H1 (cell line): ENCODE results near the gene MEI1. TPM values are rescaled to one million over a fixed set of nuclear protein-coding genes. Genes with fewer than 3 reads are reported as not detected.

ENCODE experiments used
- NRF1 ChIP-seq: IDR thresholded peaks from 2 replicates; pipeline ENCODE4 v1.6.1; 2011; ENCODE audit warnings: mild to moderate bottlenecking, low read depth, low read length, improper control_type of control experiment
- polyA plus RNA-seq, 7 experiments: library from polyadenylated mRNA; depleted of rRNA in 3 of 7; stranded (reverse) in 5 of 7; unstranded in 2 of 7; fragments of >200 nt in 5 of 7; fragments of 200-250 nt in 2 of 7; gene quantifications; 1 replicate in 5 of 7; 2 replicates in 1 of 7; 4 replicates in 1 of 7; pipeline versions ENCODE4 v1.2.1 to v1.2.3, GENCODE V29; 2011 to 2013; ENCODE audit warnings: missing spikeins in 2 of 7, mixed read lengths in 2 of 7
- total RNA-seq: library from RNA; stranded (reverse); fragmentation: NEBNext Ultra II Directional; extraction: Animal tissue kit (Norgen Biotek cat#: 25700); gene quantifications from 2 replicates; pipeline ENCODE4 v1.2.1, GENCODE V29; 2021
- TF ChIP-seq, protein P1 (sequence below): fragments of 300-600 bp; sonication (generic); IDR thresholded peaks from 2 replicates; pipeline ENCODE4 v1.7.1; 2012; ENCODE audit warnings: low read length, moderate library complexity, mild to moderate bottlenecking, inconsistent platforms; ENCODE audit not compliant: insufficient replicate concordance

The MEI1 gene
- total and polyA plus RNA-seq, 2 of the 8 experiments (the other 6 are each of a cell fraction or from before 2014, with no cell fraction given): 0.27 to 0.54 TPM

DNA sequence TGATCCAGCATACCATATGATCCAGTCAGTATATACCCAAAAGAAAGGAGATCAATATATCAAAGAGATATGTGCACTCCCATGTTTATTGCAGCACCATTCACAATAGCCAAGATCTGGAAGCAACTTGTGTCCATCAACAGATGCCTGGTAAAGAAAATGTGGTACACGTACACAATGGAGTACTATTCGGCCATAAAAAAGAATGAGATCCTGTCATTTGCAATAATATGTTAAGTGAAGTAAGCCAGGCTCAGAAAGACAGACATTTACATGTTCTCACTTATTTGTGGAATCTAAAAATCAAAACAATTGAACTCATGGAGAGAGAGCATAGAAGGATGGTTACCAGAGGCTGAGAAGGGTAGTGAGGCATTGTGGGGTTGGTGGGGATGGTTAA lies 37.6 kb upstream of the MEI1 start (continued):
- TF ChIP-seq, protein P1, sequence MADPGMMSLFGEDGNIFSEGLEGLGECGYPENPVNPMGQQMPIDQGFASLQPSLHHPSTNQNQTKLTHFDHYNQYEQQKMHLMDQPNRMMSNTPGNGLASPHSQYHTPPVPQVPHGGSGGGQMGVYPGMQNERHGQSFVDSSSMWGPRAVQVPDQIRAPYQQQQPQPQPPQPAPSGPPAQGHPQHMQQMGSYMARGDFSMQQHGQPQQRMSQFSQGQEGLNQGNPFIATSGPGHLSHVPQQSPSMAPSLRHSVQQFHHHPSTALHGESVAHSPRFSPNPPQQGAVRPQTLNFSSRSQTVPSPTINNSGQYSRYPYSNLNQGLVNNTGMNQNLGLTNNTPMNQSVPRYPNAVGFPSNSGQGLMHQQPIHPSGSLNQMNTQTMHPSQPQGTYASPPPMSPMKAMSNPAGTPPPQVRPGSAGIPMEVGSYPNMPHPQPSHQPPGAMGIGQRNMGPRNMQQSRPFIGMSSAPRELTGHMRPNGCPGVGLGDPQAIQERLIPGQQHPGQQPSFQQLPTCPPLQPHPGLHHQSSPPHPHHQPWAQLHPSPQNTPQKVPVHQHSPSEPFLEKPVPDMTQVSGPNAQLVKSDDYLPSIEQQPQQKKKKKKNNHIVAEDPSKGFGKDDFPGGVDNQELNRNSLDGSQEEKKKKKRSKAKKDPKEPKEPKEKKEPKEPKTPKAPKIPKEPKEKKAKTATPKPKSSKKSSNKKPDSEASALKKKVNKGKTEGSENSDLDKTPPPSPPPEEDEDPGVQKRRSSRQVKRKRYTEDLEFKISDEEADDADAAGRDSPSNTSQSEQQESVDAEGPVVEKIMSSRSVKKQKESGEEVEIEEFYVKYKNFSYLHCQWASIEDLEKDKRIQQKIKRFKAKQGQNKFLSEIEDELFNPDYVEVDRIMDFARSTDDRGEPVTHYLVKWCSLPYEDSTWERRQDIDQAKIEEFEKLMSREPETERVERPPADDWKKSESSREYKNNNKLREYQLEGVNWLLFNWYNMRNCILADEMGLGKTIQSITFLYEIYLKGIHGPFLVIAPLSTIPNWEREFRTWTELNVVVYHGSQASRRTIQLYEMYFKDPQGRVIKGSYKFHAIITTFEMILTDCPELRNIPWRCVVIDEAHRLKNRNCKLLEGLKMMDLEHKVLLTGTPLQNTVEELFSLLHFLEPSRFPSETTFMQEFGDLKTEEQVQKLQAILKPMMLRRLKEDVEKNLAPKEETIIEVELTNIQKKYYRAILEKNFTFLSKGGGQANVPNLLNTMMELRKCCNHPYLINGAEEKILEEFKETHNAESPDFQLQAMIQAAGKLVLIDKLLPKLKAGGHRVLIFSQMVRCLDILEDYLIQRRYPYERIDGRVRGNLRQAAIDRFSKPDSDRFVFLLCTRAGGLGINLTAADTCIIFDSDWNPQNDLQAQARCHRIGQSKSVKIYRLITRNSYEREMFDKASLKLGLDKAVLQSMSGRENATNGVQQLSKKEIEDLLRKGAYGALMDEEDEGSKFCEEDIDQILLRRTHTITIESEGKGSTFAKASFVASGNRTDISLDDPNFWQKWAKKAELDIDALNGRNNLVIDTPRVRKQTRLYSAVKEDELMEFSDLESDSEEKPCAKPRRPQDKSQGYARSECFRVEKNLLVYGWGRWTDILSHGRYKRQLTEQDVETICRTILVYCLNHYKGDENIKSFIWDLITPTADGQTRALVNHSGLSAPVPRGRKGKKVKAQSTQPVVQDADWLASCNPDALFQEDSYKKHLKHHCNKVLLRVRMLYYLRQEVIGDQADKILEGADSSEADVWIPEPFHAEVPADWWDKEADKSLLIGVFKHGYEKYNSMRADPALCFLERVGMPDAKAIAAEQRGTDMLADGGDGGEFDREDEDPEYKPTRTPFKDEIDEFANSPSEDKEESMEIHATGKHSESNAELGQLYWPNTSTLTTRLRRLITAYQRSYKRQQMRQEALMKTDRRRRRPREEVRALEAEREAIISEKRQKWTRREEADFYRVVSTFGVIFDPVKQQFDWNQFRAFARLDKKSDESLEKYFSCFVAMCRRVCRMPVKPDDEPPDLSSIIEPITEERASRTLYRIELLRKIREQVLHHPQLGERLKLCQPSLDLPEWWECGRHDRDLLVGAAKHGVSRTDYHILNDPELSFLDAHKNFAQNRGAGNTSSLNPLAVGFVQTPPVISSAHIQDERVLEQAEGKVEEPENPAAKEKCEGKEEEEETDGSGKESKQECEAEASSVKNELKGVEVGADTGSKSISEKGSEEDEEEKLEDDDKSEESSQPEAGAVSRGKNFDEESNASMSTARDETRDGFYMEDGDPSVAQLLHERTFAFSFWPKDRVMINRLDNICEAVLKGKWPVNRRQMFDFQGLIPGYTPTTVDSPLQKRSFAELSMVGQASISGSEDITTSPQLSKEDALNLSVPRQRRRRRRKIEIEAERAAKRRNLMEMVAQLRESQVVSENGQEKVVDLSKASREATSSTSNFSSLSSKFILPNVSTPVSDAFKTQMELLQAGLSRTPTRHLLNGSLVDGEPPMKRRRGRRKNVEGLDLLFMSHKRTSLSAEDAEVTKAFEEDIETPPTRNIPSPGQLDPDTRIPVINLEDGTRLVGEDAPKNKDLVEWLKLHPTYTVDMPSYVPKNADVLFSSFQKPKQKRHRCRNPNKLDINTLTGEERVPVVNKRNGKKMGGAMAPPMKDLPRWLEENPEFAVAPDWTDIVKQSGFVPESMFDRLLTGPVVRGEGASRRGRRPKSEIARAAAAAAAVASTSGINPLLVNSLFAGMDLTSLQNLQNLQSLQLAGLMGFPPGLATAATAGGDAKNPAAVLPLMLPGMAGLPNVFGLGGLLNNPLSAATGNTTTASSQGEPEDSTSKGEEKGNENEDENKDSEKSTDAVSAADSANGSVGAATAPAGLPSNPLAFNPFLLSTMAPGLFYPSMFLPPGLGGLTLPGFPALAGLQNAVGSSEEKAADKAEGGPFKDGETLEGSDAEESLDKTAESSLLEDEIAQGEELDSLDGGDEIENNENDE: no peak
- TF ChIP-seq NRF1: no peak
